Psoas muscle (tissue), 8 donors: Measurements from ENCODE around the gene DPH7. TPM values are rescaled to one million over a fixed set of nuclear protein-coding genes. Genes with fewer than 3 reads are reported as not detected.
"Not testable (repeated sequence)": the region's sequence is repeated elsewhere in the genome, so short reads cannot be mapped to it uniquely, and the experiment has no call there.

Experiments used
- ATAC-seq, 4 donors: fragments of 200-7000 bp; cut with Tn5 transposase; one replicate each; pipeline ENCODE4 v1.9.1; 2020; ENCODE audit warnings: moderate library complexity in 3 of 4, mild to moderate bottlenecking in 2 of 4
- DNase-seq, 2 donors: peaks; one replicate each; pipeline ENCODE4 v3.0.0-alpha.2; 2020
- H3K27ac ChIP-seq: fragments of 200-600 bp; one replicate; pipeline ENCODE4 v1.8.0; 2022
- H3K27me3 ChIP-seq, 3 donors: fragments of 200-600 bp in 1 of 3; one replicate each; pipeline versions ENCODE4 v1.6.1 to v1.8.0; 2013 to 2022; ENCODE audit warnings: low read length in 2 of 3, mild to moderate bottlenecking in 2 of 3, moderate library complexity in 1 of 3; ENCODE audit not compliant: insufficient read depth in 3 of 3
- H3K36me3 ChIP-seq, 2 donors: fragments of 200-600 bp in 1 of 2; one replicate each; pipeline versions ENCODE4 v1.6.1 to v1.8.0; 2013 to 2022; ENCODE audit warnings: low read depth in 1 of 2, mild to moderate bottlenecking in 1 of 2, moderate library complexity in 1 of 2; ENCODE audit not compliant: insufficient read depth in 1 of 2
- H3K4me1 ChIP-seq: fragments of 200-600 bp; one replicate; pipeline ENCODE4 v1.8.0; 2022
- H3K4me3 ChIP-seq: fragments of 200-600 bp; one replicate; pipeline ENCODE4 v1.8.0; 2022; ENCODE audit warnings: mild to moderate bottlenecking
- H3K9me3 ChIP-seq: fragments of 200-600 bp; one replicate; pipeline ENCODE4 v1.8.0; 2022
- CTCF ChIP-seq: fragments of 200-600 bp; IDR thresholded peaks from one replicate; pipeline ENCODE4 v1.8.0; 2022; ENCODE audit warnings: antibody characterized with exemption
- WGBS, 3 donors: extraction: QIAGEN DNeasy Blood & Tissue Kit; methylation state at CpG; one replicate each; pipeline versions ENCODE4 v1.1.6 to v1.1.7; 2013; 5-methylcytosine and 5-hydroxymethylcytosine counted together
- intact Hi-C, 2 donors: fragments of 100-400 bp; cut with DNase I; formaldehyde crosslinking; loops; one replicate each; pipeline versions ENCODE4 v1.11.0 to v1.14.2; 2022
- polyA plus RNA-seq, 3 donors: library from polyadenylated mRNA; stranded (reverse); fragments of 200-250 nt; gene quantifications; one replicate each; pipeline ENCODE4 v1.2.3, GENCODE V29; 2013
- total RNA-seq, 4 donors: library from RNA; stranded (reverse); fragmentation: NEBNext Ultra II Directional in 2 of 4; extraction: Animal tissue kit (Norgen Biotek cat#: 25700) in 2 of 4; gene quantifications; one replicate each; pipeline versions ENCODE4 v1.2.1 to v1.2.4, GENCODE V29; 2021 to 2023
- donor health status: healthy with polysubstance abuse.
- donor health status: DM: no; HTN: no; CAD: no; lungs with moderate emphysema.
- donor health status: Bipolar disorder and iron deficiency.
- donor health status: healthy.
- donor health status: DM: yes; HTN: yes; CAD: no.
- donor health status: DM: no; HTN: no; CAD: no.
- donor health status: DM: no; HTN: no; CAD: no.
- donor health status: DM: yes; HTN: yes; CAD: no.

Gene DPH7
- total and polyA plus RNA-seq, 7 donors: 9.1 to 17.8 (median 14.1) TPM

- Histone ChIP-seq H3K36me3 (peaks cover 5 to 65% of the 10 kb centered on the region in 2 donors), H3K4me1 (peaks cover 9% of the 10 kb centered on the region), H3K27ac (no peak overlapping the region), H3K27me3 (no peaks in the 10 kb centered on the region), H3K9me3 (no peaks in the 10 kb centered on the region), H3K4me3 (no peak overlapping the region)
- DNase-seq: no peak
- no peak for ATAC-seq
- intact Hi-C loops: no loop called here
- WGBS, 3 donors: 69 to 78% (median 72%) methylated on average over 24 of the region's 24 CpGs
- TF ChIP-seq CTCF: no peak
These were observed 22.5 kb downstream of the DPH7 start for GRCh38 chr9:137556069-137556838.

- H3K27me3 ChIP-seq: no peaks in the 10 kb centered on the region
These were observed 23.5 kb downstream of the DPH7 start for GRCh38 chr9:137555179-137555578.

GRCh38 chr9:137554349-137554748, 24.4 kb downstream of the DPH7 start:
- intact Hi-C loops: loop anchor here in 1 of 2 donors (2.0 kb wide), 1 partner anchor 22 kb away; no protein-coding TSS in a partner anchor
- DNase-seq: no peak
- 76 to 94% (median 94%) methylated on average over 1 of the region's 1 CpG for WGBS, 3 donors
- ATAC-seq: no peak
- Histone ChIP-seq H3K4me1 (peaks cover 11% of the 10 kb centered on the region), H3K27me3 (no peaks in the 10 kb centered on the region), H3K4me3 (no peak overlapping the region), H3K27ac (no peak overlapping the region), H3K9me3 (no peaks in the 10 kb centered on the region), H3K36me3 (peaks cover 3 to 55% of the 10 kb centered on the region in 2 donors)
- TF ChIP-seq CTCF: no peak

More at GRCh38 chr9:137555179-137555578, 23.5 kb downstream of the DPH7 start:
- Histone ChIP-seq H3K4me3 (no peak overlapping the region), H3K27ac (no peak overlapping the region), H3K9me3 (no peaks in the 10 kb centered on the region), H3K36me3 (peaks cover 5 to 62% of the 10 kb centered on the region in 2 donors), H3K4me1 (peaks cover 9% of the 10 kb centered on the region)
- no peak for TF ChIP-seq CTCF
- WGBS, 3 donors: 89 to 91% (median 89%) methylated on average over 10 of the region's 10 CpGs
- no peak for ATAC-seq
- DNase-seq: no peak
- intact Hi-C loops: loop anchor here in 1 of 2 donors (2.0 kb wide), 1 partner anchor 22 kb away; no protein-coding TSS in a partner anchor

- intact Hi-C loops: loop anchor here in 1 of 2 donors (2.0 kb wide), 1 partner anchor 23 kb away; no protein-coding TSS in a partner anchor
- H3K4me1 ChIP-seq: peaks cover 16% of the 10 kb centered on the region
- WGBS, 3 donors: 75 to 82% (median 77%) methylated on average over 10 of the region's 10 CpGs
- H3K27me3 ChIP-seq, DNase-seq, ATAC-seq, H3K9me3 ChIP-seq, H3K4me3 ChIP-seq, H3K27ac ChIP-seq: not testable (repeated sequence)
- peaks cover 3 to 54% of the 10 kb centered on the region in 2 donors for H3K36me3 ChIP-seq
These were observed 25.1 kb downstream of the DPH7 start for GRCh38 chr9:137553654-137554053.

GRCh38 chr9:137552022-137552768, 26.5 kb downstream of the DPH7 start:
- DNase-seq (no peak), ATAC-seq (peak in 3 of 4 donors; percentile 8 to 19 (median 14))
- H3K4me1 ChIP-seq: peaks cover 26% of the 10 kb centered on the region
- H3K9me3 ChIP-seq: no peaks in the 10 kb centered on the region
- no peak for TF ChIP-seq CTCF
- intact Hi-C loops: no loop called here
- 5 to 10% (median 6%) methylated on average over 33 to 58 of the region's 58 CpGs for WGBS, 3 donors
- peaks cover 0 to 40% of the 10 kb centered on the region in 2 donors for H3K36me3 ChIP-seq
- peak overlapping the region; percentile 88 for H3K27ac ChIP-seq
- peak overlapping the region; percentile 93 for H3K4me3 ChIP-seq
- no peaks in the 10 kb centered on the region for H3K27me3 ChIP-seq
